Natural killer cell treated with Interleukin-12 subunit alpha and Interleukin-12 subunit beta and Interleukin-15 and Interleukin-18, amount 100 ng/mL, for 72 hours (primary cell): ENCODE data around the gene EME1. TPM values are rescaled to one million over a fixed set of nuclear protein-coding genes. Genes with fewer than 3 reads are reported as not detected.

Experiments
- ATAC-seq, 2 donors: fragments of 150-1000 bp; cut with Tn5 transposase in 1 of 2; sonication (Bioruptor Pico), chemical (Tn5 transposase) in 1 of 2; 2 replicates each; pipeline ENCODE4 v1.10.0; 2021
- DNase-seq: peaks from one replicate; pipeline ENCODE4 v3.0.0; 2022; ENCODE audit warnings: low spot score
- H3K27ac Mint-ChIP-seq, 2 donors: 1 replicate in 1 of 2; 2 replicates in 1 of 2; pipeline ENCODE4 v1.8.0; 2022; ENCODE audit warnings: mixed read lengths in 2 of 2, mild to moderate bottlenecking in 1 of 2, moderate library complexity in 1 of 2
- H3K27me3 Mint-ChIP-seq, 2 donors: 1 replicate in 1 of 2; 2 replicates in 1 of 2; pipeline ENCODE4 v1.8.0; 2022; ENCODE audit warnings: mixed read lengths in 2 of 2
- H3K36me3 Mint-ChIP-seq: one replicate; pipeline ENCODE4 v1.8.0; 2022; ENCODE audit warnings: mixed read lengths
- H3K4me1 Mint-ChIP-seq, 2 donors: 1 replicate in 1 of 2; 2 replicates in 1 of 2; pipeline ENCODE4 v1.8.0; 2022; ENCODE audit warnings: low read depth in 2 of 2, mixed read lengths in 2 of 2, mild to moderate bottlenecking in 1 of 2
- H3K4me3 Mint-ChIP-seq: one replicate; pipeline ENCODE4 v1.8.0; 2022; ENCODE audit warnings: mixed read lengths
- H3K9me3 Mint-ChIP-seq: 2 replicates; pipeline ENCODE4 v1.8.0; 2022; ENCODE audit warnings: mixed read lengths
- total RNA-seq, 2 donors: library from RNA; stranded (reverse); gene quantifications; one replicate each; pipeline ENCODE4 v1.2.3, GENCODE V29; 2022

The EME1 gene
- total RNA-seq, 2 donors from 2014 or later, result 15.8 to 40.2 TPM

GRCh38 chr17:50363217-50364060 lies 9.6 kb upstream of the EME1 start:
- Mint-ChIP-seq H3K36me3 (peaks cover 4% of the 10 kb centered on the region), H3K4me3 (no peak overlapping the region)
- no peak for ATAC-seq

GRCh38 chr17:50364061-50364458 lies 9.0 kb upstream of the EME1 start:
- Mint-ChIP-seq H3K9me3 (no peaks in the 10 kb centered on the region), H3K27me3 (no peaks in the 10 kb centered on the region), H3K4me3 (no peak overlapping the region), H3K36me3 (peaks cover 4% of the 10 kb centered on the region), H3K4me1 (peaks cover 6 to 20% of the 10 kb centered on the region in 2 donors), H3K27ac (no peak overlapping the region)
- DNase-seq (no peak), ATAC-seq (no peak)

More at GRCh38 chr17:50363217-50364060, 9.6 kb upstream of the EME1 start:
- no peaks in the 10 kb centered on the region for H3K27me3 Mint-ChIP-seq
- peaks cover 6 to 20% of the 10 kb centered on the region in 2 donors for H3K4me1 Mint-ChIP-seq
- no peak for DNase-seq
- H3K27ac Mint-ChIP-seq, result no peak overlapping the region
- no peaks in the 10 kb centered on the region for H3K9me3 Mint-ChIP-seq

GRCh38 chr17:50364715-50365114 lies 8.3 kb upstream of the EME1 start:
- ATAC-seq, result no peak
- H3K27me3 Mint-ChIP-seq, result no peaks in the 10 kb centered on the region
- no peak overlapping the region for H3K27ac Mint-ChIP-seq
- DNase-seq, result no peak
- no peaks in the 10 kb centered on the region for H3K9me3 Mint-ChIP-seq
- no peak overlapping the region for H3K4me3 Mint-ChIP-seq
- peaks cover 6 to 16% of the 10 kb centered on the region in 2 donors for H3K4me1 Mint-ChIP-seq
- H3K36me3 Mint-ChIP-seq, result peaks cover 4% of the 10 kb centered on the region

- Mint-ChIP-seq H3K4me1 (peaks cover 6 to 19% of the 10 kb centered on the region in 2 donors), H3K27me3 (no peaks in the 10 kb centered on the region), H3K27ac (no peak overlapping the region), H3K9me3 (no peaks in the 10 kb centered on the region), H3K36me3 (peaks cover 4% of the 10 kb centered on the region), H3K4me3 (no peak overlapping the region)
- ATAC-seq (no peak), DNase-seq (no peak)
These were observed 7.9 kb upstream of the EME1 start for GRCh38 chr17:50365165-50365564.

- H3K27ac Mint-ChIP-seq, result no peak overlapping the region
- no peaks in the 10 kb centered on the region for H3K27me3 Mint-ChIP-seq
These were observed 7.2 kb upstream of the EME1 start for GRCh38 chr17:50365649-50366393.

GRCh38 chr17:50367401-50367800 lies 5.6 kb upstream of the EME1 start:
- Mint-ChIP-seq H3K4me3 (no peak overlapping the region), H3K36me3 (peaks cover 17% of the 10 kb centered on the region), H3K27me3 (no peaks in the 10 kb centered on the region), H3K9me3 (no peaks in the 10 kb centered on the region), H3K4me1 (peaks cover 13 to 27% of the 10 kb centered on the region in 2 donors), H3K27ac (no peak overlapping the region)
- DNase-seq (no peak), ATAC-seq (no peak)

More at GRCh38 chr17:50365649-50366393, 7.2 kb upstream of the EME1 start:
- DNase-seq (no peak), ATAC-seq (no peak)
- Mint-ChIP-seq H3K4me3 (no peak overlapping the region), H3K4me1 (peaks cover 6 to 22% of the 10 kb centered on the region in 2 donors), H3K36me3 (peaks cover 4% of the 10 kb centered on the region), H3K9me3 (no peaks in the 10 kb centered on the region)

GRCh38 chr17:50370052-50370451 lies 3.0 kb upstream of the EME1 start:
- ATAC-seq (no peak), DNase-seq (no peak)
- H3K4me1 Mint-ChIP-seq, result peaks cover 23 to 34% of the 10 kb centered on the region in 2 donors
- no peaks in the 10 kb centered on the region for H3K27me3 Mint-ChIP-seq
- peaks cover 20% of the 10 kb centered on the region for H3K36me3 Mint-ChIP-seq
- H3K4me3 Mint-ChIP-seq, result no peak overlapping the region
- H3K27ac Mint-ChIP-seq, result no peak overlapping the region
- no peaks in the 10 kb centered on the region for H3K9me3 Mint-ChIP-seq

GRCh38 chr17:50371526-50371925 lies 1.5 kb upstream of the EME1 start:
- Mint-ChIP-seq H3K9me3 (no peaks in the 10 kb centered on the region), H3K27ac (peak overlapping the region; percentile 98), H3K27me3 (no peaks in the 10 kb centered on the region), H3K36me3 (peaks cover 20% of the 10 kb centered on the region), H3K4me3 (peak overlapping the region; percentile 98), H3K4me1 (peaks cover 23 to 28% of the 10 kb centered on the region in 2 donors)
- ATAC-seq (no peak), DNase-seq (no peak)

- no peaks in the 10 kb centered on the region for H3K9me3 Mint-ChIP-seq
- peak overlapping the region; percentile 98 for H3K4me3 Mint-ChIP-seq
- H3K27me3 Mint-ChIP-seq, result no peaks in the 10 kb centered on the region
- DNase-seq (no peak), ATAC-seq (no peak)
- peak overlapping the region; percentile 98 for H3K27ac Mint-ChIP-seq
- peaks cover 20% of the 10 kb centered on the region for H3K36me3 Mint-ChIP-seq
- peaks cover 23 to 28% of the 10 kb centered on the region in 2 donors for H3K4me1 Mint-ChIP-seq
These were observed 739 bp upstream of the EME1 start for GRCh38 chr17:50372222-50372757.

GRCh38 chr17:50373705-50374104 lies 676 bp downstream of the EME1 start:
- H3K36me3 Mint-ChIP-seq, result peaks cover 16% of the 10 kb centered on the region
- H3K27me3 Mint-ChIP-seq, result no peaks in the 10 kb centered on the region
- DNase-seq (no peak), ATAC-seq (no peak)
- peak overlapping the region; percentile 98 for H3K4me3 Mint-ChIP-seq
- peak overlapping the region; percentile 98 for H3K27ac Mint-ChIP-seq
- peaks cover 23 to 25% of the 10 kb centered on the region in 2 donors for H3K4me1 Mint-ChIP-seq
- H3K9me3 Mint-ChIP-seq, result no peaks in the 10 kb centered on the region

GRCh38 chr17:50375858-50376538 lies 3.0 kb downstream of the EME1 start:
- H3K36me3 Mint-ChIP-seq, result peaks cover 16% of the 10 kb centered on the region
- no peak for DNase-seq
- H3K4me1 Mint-ChIP-seq, result peaks cover 19 to 23% of the 10 kb centered on the region in 2 donors
- no peaks in the 10 kb centered on the region for H3K9me3 Mint-ChIP-seq
- no peak for ATAC-seq
- no peak overlapping the region for H3K27ac Mint-ChIP-seq
- no peak overlapping the region for H3K4me3 Mint-ChIP-seq
- no peaks in the 10 kb centered on the region for H3K27me3 Mint-ChIP-seq

- ATAC-seq (no peak), DNase-seq (no peak)
- H3K9me3 Mint-ChIP-seq, result no peaks in the 10 kb centered on the region
- no peaks in the 10 kb centered on the region for H3K4me1 Mint-ChIP-seq
- H3K27ac Mint-ChIP-seq, result no peak overlapping the region
- H3K36me3 Mint-ChIP-seq, result no peaks in the 10 kb centered on the region
- no peak overlapping the region for H3K4me3 Mint-ChIP-seq
- no peaks in the 10 kb centered on the region for H3K27me3 Mint-ChIP-seq
These were observed 6.5 kb downstream of the EME1 start for GRCh38 chr17:50379351-50380132.
